DND-41 (cell line): ENCODE results near the gene OMP.

Experiments
- CTCF ChIP-seq: IDR thresholded peaks from 2 replicates; pipeline ENCODE4 v1.5.1; 2012; ENCODE audit warnings: borderline replicate concordance, low read length, moderate library complexity, mild to moderate bottlenecking; ENCODE audit not compliant: poor library complexity, severe bottlenecking; ENCODE audit errors: extremely low read depth
- EZH2 ChIP-seq: IDR thresholded peaks from 3 replicates; pipeline ENCODE4 v1.6.1; 2012; ENCODE audit warnings: borderline replicate concordance, low read depth, mild to moderate bottlenecking, moderate library complexity, low read length, inconsistent platforms; ENCODE audit not compliant: severe bottlenecking

DNA sequence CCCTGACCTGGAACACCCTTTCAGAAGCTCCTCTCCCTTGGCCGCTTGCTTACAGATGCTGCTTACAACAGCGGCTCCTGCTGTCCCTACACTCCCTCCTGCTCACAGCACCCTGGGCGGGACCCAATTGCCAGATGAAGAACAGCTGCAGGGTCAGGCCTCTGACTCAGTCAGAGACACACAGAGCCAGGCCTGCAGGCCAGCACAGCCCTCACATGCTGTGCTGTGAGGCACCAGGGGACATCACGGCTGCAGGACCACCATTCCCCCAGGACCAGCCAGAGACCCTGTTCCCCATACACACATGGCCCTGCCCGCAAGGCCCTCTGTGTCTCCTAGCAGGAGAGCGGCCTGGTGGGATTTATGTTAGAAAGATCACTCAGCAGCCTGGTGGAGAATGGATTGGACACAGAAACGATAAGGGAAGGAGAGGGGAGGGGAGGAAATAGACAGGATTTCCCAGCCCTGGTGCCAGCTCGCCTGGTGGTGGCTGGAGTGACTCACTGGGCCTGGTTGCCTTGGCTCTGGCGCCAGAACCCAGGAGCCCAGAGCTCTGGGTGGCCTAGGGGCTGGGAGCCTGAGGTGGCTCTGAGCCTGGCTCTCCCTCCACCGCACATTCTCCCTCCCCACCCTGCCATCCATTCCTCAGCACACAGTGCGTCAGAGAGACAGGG is 29.2 kb upstream of the OMP start:
- TF ChIP-seq CTCF: no peak
- no peak for TF ChIP-seq EZH2
